NCI-H524 treated with DMSO at 0.1 percent for 48 hours (cell line): Measurements from ENCODE around the gene KIF1A.

Source experiments
- DNase-seq: peaks from one replicate; lab custom pipeline; 2025; lab: John Stamatoyannopoulos, UW

KIF1A gene

GRCh38 chr2:240818293-240819125 is 1.5 kb downstream of the KIF1A start:
- no peak for DNase-seq

GRCh38 chr2:240817496-240818292 is 2.3 kb downstream of the KIF1A start:
- DNase-seq = no peak

GRCh38 chr2:240816584-240817495 is 3.2 kb downstream of the KIF1A start:
- no peak for DNase-seq

GRCh38 chr2:240815761-240816583 is 4.0 kb downstream of the KIF1A start:
- DNase-seq = no peak

GRCh38 chr2:240814946-240815760 is 4.9 kb downstream of the KIF1A start:
- no peak for DNase-seq

- no peak for DNase-seq
Measured at GRCh38 chr2:240814280-240814679, 5.7 kb downstream of the KIF1A start.

GRCh38 chr2:240813231-240813921 is 6.6 kb downstream of the KIF1A start:
- DNase-seq = no peak

- no peak for DNase-seq
Measured at GRCh38 chr2:240812721-240813120, 7.3 kb downstream of the KIF1A start.

- DNase-seq = no peak
Measured at GRCh38 chr2:240812301-240812680, 7.7 kb downstream of the KIF1A start.

- no peak for DNase-seq
Measured at GRCh38 chr2:240811346-240812300, 8.4 kb downstream of the KIF1A start.

- DNase-seq = no peak
Measured at GRCh38 chr2:240810621-240811020, 9.4 kb downstream of the KIF1A start.

- peak; percentile 6 for DNase-seq
Measured at GRCh38 chr2:240810199-240810598, 9.8 kb downstream of the KIF1A start.

- no peak for DNase-seq
Measured at GRCh38 chr2:240809276-240809675, 10.7 kb downstream of the KIF1A start.

- DNase-seq = no peak
Measured at GRCh38 chr2:240806459-240806858, 13.6 kb downstream of the KIF1A start.

- DNase-seq = no peak
Measured at GRCh38 chr2:240806006-240806405, 14.0 kb downstream of the KIF1A start.

- DNase-seq = no peak
Measured at GRCh38 chr2:240803191-240803590, 16.8 kb downstream of the KIF1A start.

GRCh38 chr2:240799033-240799820 is 20.8 kb downstream of the KIF1A start:
- no peak for DNase-seq
